ENCODE data around the gene CABP4.

Gene CABP4

DNA sequence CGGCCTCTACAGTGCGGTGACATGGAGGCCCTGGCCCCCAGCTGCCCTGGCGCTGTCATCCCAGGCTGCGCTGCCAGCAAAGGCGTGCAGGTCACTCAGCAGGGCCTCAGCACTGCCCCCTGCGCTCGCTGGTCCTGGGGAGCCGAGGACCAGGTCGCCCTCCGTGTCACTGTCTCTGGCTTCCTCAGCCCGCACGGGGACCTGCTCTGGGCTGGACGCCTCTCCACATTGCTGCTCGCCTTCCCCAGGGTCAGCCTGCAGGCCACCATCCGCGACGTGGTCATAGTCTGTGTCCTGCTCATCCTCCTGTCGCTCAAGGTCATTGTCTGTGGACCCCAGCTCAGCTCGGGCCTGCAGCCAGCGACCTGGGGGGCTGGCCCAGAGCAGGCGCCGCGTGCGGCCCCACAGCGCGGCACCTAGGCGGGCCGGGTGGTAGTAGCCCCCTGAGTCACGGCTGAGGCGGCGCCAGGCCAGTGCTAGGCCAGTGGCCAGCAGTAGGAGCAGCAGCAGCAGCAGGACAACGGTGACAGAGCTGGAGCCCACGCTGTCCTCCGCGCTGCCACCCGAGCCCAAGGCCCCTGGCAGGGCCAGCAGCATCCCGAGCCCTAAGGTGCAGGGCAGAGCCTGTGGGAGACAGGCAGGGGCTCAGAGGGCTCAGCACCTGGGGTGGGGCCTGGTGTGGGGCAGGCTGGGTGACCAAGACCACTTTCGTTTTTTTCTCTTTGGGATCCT lies 19.3 kb upstream of the CABP4 start:
- DNase-seq (ENCODE audit: low read depth in 1 of 2, low spot score in 1 of 2): no peak

DNA sequence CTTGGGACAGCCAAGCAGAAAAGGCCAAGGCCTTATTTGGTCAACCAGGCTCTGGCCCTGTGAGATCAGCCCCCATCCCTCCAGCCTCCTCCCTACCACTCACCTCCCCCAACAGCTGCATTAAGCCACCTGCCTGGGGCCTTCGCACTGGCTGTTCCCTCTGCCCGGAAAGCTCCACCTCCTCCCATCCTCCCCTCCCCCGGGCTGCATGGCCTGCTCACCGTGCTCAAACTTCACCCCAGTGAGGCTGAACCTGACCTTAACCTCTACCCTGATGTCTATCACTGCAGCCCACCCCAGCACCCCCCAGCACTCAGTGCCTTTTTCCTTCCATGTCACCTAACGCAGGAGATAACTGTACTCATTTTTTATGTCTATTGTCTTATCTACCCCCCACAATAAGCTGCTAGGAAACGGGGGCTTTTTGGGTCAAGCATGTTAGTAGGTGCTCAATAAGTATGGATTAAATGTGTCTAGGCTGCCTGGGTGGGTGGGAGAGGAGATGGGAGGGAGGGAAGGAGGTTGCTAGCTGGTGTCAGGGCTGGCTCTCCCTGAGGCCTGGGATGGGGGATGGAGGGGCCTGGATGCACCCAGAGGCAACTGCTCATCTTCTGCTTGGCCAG lies 18.6 kb upstream of the CABP4 start:
- peak; percentile 47 to 59 for DNase-seq (ENCODE audit: low read depth in 1 of 2, low spot score in 1 of 2)

DNA sequence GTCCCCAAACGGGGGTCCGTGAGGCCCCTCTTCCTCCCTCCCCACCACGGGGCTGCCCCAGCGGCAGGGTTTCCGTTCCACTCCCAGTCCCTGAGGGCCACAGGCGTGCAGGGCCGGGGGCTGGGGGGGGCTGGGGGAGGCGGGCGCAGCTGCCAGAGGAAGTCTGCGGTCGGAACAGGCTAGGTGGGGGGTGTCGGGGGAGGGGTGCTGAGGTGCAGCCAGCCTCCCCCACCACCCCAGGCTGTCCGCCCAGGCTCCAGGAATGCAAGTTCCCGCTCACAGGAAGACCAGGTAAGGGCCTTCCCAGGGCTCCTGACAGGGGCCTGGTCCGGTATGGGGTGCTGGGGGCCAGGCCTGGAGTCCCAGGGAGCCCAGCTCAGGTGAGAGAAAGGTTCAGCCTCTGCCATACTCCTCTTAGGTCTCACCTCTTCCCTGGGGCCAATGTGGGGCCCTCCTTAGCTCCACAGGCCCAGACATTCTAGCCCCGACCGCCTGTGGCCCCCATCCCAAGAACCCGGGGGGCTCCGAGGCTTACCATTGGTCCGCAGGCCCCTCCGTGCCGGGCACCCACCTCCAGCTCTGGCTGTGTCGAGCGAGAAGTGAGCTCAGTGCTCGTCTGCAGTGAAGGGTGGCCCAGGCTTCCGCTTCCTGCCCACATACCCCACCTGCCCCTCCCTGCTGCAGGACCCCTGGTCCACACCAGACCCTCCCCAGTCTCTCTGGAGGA lies 17.9 kb upstream of the CABP4 start, which contains the start of gene PTPRCAP:
Gene PTPRCAP (minus strand): TSS at position 601 of the 727 bp plus-strand sequence. CDS start 63 bp downstream, at position 538.
- DNase-seq (ENCODE audit: low read depth in 1 of 2, low spot score in 1 of 2): peak; percentile 61 to 70

DNA sequence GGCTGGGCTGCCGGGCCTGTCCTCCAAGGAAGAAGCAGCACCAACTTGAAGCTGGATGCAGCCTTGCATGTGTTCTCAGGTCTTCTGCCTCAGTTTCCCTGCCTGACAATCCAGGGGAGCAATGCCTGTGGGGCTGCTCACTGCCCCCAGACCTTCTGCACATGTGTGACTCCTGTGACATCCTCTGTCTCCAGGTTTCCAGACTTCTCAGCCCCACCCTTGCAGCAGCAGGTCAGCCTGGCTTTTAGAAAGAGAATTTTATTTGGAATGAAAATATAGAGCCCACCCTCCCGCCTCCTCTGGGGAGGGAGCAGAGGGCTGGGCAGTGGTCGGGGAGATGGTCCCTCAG lies 17.4 kb upstream of the CABP4 start:
- DNase-seq (ENCODE audit: low read depth in 1 of 2, low spot score in 1 of 2): no peak

DNA sequence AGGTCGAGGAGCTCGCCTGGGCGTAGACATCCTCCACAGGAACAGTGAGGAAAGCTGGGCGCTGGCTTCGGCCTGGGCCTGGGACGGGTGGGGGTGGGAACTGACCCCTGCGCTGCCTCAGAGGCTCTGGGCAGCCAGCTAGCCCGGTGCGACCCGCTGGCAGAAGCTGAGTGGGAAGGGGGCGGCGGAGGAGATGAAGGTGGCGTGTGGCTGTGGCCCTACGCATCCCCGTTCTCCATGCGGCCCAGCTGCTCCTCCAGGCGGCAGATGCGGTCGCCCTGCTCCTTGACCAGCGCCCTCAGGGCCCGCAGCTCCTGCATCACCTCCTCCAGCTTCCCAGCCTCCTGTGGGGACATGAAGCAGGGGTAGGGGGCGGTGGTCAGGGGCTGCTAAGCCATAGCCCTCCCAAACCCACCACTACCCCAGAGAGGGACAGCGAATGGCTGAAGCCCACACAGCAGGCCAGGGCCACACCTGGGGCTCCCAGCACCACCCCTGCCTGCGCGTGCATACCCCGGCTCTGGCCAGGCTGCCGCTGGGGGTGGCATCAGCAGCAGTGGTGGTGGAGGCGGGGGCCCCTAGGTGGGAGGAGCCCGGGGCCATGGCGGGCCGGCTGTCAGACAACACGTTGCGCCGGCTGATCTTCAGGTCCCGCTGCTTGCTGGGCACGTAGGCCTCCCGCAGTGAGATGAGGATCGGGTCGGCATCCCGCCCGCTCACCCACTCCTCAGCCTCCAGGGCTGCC lies 16.8 kb upstream of the CABP4 start:
- peak; percentile 57 to 66 for DNase-seq (ENCODE audit: low read depth in 1 of 2, low spot score in 1 of 2)

DNA sequence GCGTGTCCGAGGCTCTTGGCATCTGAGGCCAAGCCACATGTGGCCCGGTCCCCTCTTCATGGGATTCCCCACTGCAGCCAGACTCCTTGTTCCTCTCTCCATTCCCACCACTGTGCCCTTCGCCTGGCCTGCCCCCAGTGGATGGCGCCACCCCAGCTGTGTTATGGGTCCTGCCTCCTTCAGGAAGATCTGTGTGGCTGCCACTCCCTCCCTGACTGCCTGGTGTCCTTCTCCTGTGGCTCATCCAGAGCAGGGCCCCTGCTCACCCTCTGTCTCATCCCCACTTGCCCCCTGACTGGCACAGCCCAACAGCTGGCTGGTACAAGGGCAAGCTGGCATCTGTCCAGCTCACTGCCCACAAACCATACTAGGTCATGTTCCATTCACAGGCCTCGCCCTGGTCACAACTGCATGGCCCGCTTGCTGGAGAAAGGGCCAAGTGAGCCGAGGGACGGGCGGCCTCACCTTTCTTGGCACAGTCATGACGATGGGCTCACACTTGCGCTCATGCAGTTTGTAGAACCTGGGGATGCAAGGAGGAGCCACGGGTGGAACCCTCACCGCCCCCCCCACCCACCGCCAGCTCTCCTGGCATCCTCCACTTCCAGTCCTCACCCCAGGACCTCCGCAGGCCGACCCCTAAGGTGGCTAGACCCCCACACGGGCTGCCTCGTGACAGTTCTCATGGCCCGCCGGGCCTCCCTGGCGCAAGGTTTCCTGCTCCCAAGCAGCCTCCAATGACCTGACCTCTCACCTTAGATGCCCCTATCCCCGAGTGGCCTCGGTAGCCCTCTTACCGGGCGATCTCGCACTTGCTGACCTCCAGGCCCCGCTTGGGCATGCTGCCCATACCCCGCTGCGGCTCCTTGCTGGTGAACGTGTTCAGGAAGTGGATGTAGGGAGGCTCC lies 15.6 kb upstream of the CABP4 start:
- DNase-seq (ENCODE audit: low read depth in 1 of 2, low spot score in 1 of 2): no peak

DNA sequence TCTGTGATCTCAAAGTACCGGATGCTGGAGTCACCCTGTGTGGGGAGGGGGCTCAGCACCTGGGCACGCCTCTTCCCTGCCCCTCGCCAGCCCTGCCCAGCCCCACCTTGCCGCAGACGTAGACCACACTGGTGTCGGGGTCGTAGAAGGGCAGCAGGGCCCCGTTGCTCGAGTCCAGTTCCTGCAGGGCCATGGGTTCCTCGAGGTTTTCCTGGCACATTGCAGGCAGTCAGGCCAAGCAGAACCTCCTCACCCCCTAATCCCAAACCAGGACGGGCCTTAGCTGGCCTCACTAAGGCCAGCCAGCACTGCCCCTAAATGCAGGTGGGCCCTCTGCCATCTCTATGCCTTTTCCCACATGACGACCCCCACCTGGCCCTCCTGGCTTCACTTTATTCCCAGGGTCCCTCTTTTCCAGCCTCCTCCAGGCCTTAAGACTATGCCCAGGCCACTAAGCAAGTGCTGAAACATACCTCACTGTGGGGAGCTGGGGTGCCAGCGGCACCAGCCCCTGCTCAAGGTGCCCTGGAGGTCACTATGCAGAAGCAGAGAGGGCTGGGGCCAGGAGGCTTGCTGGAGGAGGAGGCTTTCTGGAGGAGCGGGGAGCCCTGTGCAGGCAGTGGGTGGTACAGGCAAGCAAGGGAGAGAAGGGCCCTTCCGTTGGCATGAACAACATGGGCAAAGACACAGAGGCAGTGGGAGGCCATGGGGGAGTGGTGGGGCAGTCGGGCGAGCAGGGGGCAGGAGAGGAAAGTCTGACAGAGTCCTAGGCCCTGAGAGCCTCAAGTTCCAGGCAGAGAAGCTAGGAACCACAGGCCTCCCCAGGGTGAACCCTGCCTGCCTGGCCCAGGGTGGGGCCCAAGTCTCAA lies 14.7 kb upstream of the CABP4 start:
- no peak for DNase-seq (ENCODE audit: low read depth in 1 of 2, low spot score in 1 of 2)

DNA sequence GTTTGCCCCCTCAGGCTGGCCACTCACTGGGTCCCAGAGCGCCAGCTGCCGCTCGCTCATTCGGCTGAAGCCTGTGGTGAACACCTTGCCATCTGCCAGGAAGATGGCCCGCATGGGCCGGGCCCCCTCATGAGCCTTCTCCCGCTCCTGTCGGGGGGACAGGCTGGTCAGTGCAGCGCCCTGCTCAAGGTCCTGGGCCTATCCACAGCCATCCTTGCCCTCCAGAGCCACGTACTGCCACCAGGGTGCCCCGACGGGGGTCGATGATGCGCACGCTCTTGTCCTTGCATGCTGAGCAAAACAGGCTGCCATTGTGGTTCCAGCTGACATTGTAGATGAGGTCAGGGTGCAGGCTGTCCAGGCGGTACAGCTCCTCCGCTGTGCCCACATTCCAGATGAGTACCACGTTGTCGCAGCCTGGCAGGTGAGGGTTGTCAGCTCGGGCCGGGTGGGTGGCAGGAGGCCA lies 14.0 kb upstream of the CABP4 start:
- DNase-seq (ENCODE audit: low read depth in 1 of 2, low spot score in 1 of 2): no peak

DNA sequence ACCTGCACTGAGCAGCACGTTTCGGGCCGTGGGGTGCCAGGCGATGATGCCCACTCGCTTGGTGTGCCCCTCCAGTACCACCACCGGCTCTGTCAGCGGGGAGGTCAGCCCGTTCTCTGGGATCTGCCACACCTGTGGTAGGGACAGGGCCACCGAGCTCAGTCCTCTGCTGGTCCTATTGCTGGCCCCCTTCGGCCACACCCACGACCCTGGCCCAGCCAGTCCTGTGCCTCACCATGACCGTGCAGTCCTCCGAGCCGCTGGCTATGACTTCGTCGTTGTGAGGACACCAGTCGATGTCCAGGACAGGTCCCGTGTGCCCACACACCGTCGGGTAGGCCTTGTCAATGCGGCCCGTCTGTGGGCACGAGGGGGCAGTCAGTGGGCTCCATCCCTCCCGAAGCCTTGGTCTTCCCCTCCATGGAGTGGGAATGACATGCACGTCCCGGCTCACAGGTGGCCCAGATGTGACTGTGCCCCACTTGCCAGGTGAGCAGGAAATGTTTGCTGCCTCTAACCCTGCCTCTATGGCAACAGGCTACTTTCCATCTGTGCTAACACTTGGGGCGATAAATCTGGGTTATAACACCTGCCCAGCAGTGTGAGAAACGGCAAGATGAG lies 13.3 kb upstream of the CABP4 start:
- no peak for DNase-seq (ENCODE audit: low read depth in 1 of 2, low spot score in 1 of 2)

DNA sequence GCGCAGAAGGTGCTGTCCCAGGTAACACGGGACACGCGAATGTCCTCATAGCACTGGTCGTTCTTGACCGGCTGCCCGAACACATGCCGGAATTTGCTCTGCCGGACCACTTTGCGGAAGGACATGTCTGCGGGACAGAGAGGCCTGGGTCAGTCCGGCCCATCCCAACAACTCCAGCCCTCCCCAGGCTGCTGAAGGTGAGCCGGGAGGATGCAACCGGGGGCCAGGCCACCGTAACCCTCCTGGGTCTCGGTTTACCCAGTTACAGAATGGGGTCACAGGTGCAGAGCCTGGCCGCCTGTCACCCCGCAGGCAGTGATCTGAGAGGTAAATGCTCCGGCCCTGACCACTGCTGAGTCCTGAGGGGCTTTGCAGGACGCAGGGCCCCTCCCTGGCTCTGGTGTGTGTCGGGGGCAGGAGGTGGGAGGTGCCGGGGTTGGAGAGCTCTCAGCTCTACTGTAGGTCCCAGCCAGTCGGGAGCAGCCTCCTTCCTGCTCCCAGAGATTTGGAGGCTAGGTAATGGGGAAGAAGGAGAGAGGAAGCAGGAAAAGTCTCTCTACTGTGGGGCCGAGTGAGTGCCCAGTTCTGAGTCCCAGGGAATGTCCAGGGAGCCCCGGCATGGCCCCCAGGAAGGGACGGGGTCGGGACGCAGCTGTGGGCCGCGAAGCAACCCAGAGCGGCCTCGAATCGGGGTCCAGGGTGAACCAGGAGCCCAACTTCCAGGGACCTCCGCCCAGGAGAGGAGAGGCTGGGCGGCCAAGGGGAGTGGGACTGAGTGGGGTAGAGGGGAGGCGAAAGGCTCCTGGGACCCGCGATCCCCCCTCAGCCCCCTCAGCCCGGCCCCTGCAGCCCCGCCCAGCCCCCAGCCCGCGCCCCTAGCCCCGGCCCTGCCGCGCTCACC lies 12.4 kb upstream of the CABP4 start:
- no peak for DNase-seq (ENCODE audit: low read depth in 1 of 2, low spot score in 1 of 2)

DNA sequence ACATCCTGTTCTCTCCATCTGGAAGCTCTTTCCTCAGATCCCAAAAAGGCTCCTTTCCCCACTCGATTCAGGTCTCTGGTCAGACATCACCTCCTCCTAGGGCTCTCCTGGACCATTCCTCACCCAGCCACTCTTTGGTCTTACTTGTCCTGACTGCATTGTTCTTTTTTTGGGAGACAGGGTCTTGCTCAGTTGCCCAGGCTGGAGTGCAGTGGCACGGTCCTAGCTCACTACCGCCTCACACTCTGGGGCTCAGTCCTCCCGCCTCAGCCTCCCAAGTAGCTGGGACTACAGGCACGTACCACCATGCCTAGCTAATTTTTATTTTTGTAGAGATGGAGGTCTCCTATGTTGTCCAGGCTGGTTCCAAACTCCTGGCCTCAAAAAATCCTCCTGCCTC lies 9.6 kb upstream of the CABP4 start:
- no peak for DNase-seq (ENCODE audit: low read depth in 1 of 2, low spot score in 1 of 2)

DNA sequence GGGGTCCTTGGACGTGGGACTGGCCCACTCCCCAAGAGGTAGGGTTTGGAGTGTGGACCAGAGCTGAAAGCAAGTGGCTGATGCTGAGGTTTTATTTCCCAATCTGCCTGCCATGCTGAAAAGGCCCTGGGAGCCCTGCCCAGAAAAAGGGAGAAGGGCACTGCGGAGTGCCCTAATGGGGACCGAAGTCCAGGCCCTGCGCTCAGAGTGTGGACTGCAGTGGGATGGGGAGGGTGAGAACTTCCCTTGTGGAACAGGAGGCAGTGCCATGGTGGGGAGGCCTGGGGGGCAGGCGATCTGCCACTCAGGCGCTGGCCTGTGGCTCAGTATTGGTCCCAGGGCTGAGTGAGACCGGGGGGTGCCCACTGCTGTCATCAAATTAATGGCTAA lies 6.9 kb upstream of the CABP4 start:
- no peak for DNase-seq (ENCODE audit: low read depth in 1 of 2, low spot score in 1 of 2)

DNA sequence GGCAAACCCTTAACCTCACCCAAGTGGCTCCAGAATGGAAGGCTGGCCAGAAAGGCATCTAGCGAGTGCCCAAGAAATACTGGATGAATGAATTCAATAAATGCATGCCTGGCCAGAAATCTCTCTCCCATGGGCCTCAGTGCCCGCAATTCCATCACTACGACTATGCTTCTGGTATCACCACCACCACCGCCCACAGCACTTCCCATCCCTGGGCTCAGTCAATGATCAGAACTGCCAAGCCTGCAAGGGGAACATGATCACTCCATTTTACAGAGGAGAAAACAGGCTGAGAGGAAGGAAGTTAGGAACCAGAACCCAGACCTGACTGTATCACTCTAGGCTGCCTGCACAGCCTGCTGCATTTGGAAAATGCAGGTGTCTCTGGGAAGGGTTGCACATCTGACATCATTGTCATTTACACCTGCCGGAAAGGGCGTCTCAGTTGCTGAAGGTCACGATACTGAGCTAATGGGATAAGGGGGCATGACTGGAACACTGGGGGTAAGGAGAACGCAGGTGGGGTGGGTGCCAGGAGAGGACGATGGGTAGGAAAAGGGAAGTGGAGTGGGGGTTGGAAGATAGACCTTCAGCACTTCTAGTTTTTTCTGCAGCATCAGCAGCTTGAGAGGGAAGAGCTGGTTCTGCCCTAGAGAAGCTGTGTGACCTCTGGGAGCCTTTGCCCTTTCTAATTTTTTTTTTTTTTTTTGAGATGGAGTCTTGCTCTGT lies 5.9 kb upstream of the CABP4 start:
- no peak for DNase-seq (ENCODE audit: low read depth in 1 of 2, low spot score in 1 of 2)

DNA sequence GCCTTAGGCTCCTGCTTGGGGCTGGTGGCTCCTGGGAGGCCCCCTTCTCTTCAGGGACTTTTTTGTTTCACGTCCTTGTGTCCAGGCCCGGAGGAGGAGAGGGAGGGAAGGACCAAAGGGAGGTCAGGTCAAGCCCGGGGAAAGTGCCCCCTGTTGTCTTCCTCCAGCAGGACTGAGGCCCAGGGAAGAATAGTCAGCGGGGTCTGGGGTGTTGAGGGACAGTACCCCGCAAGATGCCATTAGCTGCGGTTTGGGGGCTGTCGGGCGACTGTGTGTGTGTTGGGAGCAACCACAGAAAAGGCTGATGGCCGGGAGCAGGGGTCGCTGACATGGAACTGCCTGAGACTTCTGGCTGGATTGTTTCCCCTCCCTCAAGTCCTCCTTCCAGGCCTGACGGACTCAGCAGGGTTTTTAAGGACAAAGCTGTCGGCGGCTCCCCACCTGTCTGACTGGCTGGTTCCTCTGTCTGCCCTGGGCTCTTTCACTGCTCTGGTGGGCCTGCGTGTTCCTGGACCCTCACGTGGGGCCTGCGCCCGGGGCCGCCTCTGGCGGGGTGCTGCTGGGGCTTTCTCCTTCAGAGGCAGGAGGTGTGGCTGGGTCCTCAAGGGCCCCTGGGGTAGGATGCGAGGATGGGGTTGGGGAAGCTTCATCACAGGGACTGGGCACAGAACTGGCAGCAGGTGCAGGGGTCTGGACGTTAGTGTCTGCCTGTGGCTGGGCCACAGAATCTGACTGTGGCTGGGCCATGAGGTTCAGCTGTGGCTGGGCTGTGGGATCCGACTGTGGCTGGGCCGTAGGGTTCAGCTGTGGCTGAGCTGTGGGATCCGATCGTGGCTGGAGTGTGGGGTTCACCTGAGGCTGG lies 4.1 kb upstream of the CABP4 start:
- DNase-seq (ENCODE audit: low read depth in 1 of 2, low spot score in 1 of 2): no peak

DNA sequence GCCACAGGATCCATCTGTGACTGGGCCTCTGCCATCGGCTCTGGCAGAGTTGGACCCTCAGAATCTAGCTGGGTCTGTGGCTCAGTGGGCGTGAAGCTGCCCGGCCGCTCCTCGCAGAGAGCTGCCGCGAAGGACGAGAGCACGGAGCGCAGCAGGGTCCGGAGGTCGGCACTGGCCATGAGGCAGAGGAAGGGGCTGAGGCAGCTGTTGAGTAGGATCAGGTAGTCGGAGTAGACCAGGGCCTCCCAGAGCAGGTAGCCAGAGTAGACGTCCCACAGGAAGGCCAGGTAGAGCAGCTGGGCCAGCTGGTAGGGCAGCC lies 3.5 kb upstream of the CABP4 start:
- DNase-seq (ENCODE audit: low read depth in 1 of 2, low spot score in 1 of 2): no peak

DNA sequence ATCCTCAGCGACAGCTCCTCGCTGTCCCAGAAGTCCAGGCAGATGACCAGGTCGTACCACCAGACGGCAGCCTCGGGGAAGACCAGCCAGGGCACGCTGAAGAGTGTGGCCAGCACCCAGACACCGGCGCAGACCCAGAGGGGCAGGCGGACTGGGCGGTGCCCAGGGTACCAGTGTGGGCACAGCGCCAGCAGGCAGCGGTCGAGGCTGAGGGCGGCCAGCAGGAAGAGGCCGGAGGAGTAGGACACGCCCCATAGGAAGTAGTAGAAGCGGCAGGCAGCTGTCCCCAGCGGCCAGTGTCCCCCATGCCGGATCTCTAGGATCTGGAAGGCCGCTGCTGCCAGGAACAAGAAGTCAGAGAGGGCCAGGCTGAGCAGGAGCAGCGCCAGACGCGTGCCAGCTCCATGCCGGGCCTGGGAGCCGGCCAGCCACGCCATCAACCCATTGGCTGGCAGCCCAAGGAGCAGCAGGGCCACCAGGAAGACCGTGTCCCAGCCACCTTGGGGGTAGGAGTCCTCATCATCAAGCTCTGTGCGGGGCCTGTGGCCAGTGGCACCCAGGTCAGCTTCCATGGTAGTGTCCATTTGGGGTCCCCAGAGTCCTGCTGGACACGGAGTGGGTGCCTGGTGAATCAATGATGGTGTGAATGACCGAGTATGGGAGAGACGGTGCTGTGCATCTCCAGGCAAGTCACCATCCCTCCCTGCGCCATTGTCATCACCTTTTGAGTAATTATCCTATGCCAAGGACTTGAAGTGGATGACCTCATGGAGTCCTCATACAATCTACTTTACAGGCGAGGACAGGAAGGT lies 2.8 kb upstream of the CABP4 start, which contains the start of gene GPR152:
Gene GPR152 (minus strand): TSS at position 589 of the 812 bp plus-strand sequence. CDS start 5 bp downstream, at position 584.
- no peak for DNase-seq (ENCODE audit: low read depth in 1 of 2, low spot score in 1 of 2)

All from stimulated activated CD4-positive, alpha-beta T cell treated with anti-CD3 and anti-CD28 coated beads, Interleukin-15, amount 100 ng/mL, for 1 hour (primary cell).